Astrocyte of the hippocampus (primary cell): Measurements from ENCODE around the gene AMPD2.
"Not testable (repeated sequence)": the region's sequence is repeated elsewhere in the genome, so short reads cannot be mapped to it uniquely, and the experiment has no call there.

ENCODE experiments used
- DNase-seq: peaks from one replicate; pipeline ENCODE4 v3.0.0; 2011; ENCODE audit warnings: low read depth, low spot score

Gene AMPD2

DNA sequence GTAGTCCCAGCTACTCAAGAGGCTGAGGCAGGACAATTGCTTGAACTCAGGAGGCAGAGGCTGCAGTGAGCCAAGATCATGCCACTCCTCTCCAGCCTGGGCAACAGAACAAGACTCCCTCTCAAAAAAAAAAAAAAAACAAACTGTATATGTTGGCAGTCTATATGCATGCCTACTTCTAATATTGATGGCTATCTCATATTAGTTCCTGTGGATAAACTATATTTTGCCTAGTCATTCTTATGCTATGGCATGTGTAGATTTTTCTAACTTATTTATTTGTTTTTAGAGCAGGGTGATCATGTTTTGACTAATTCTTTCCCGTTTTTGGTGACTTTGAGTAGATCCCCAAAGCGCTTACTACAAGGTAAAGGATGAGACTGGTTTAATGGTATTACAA lies 59.0 kb downstream of the AMPD2 start:
- not testable (repeated sequence) for DNase-seq
